Measurements from ENCODE around the gene PTPMT1. TPM values are rescaled to one million over a fixed set of nuclear protein-coding genes. Genes with fewer than 3 reads are reported as not detected.
"Not testable (repeated sequence)": the region's sequence is repeated elsewhere in the genome, so short reads cannot be mapped to it uniquely, and the experiment has no call there.

The PTPMT1 gene
- total RNA-seq, 2 donors from 2014 or later: 17.8 to 39.1 TPM

DNA sequence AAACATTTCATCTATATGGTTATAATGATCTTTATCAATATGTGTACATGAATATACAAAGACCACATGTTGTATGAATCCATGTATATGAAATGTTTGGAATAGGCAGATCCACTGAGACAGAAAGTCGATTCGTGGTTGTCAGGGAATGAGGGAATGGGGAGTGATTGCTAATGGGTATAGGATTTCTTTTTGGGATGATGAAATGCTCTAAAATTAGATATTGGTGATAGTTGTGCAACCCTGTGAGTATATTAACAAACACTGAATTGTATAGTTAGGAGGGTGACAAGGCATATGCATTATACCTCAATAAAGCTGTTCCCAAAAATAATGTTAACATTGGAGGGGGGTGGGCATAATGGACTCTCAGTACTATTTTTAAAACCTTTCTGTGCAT lies 5.0 kb upstream of the PTPMT1 start:
- H3K36me3 Mint-ChIP-seq (ENCODE audit: low read depth): no peaks in the 10 kb centered on the region
- H3K27ac Mint-ChIP-seq: no peak overlapping the region
- H3K27me3 Mint-ChIP-seq: no peaks in the 10 kb centered on the region
- no peak for ATAC-seq (replicated peaks)
- H3K9me3 Mint-ChIP-seq: no peaks in the 10 kb centered on the region
- no peak overlapping the region for H3K4me3 Mint-ChIP-seq
- peaks cover 5% of the 10 kb centered on the region for H3K4me1 Mint-ChIP-seq

DNA sequence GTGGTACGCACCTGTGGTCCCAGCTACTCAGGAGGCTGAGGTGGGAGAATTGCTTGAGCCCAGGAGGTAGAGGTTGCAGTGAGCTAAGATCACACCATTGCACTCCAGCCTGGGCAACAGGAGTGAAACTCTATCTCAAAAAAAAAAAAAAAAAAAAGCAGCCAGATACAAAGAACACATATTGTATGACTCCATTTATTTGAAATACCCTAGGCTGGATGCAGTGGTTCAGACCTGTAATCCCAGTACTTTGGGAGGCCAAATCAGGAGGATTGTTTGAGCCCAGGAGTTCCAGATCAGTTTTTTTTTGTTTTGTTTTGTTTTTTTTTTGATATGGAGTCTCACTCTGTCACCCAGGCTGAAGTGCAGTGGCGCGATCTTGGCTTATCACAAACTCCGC lies 3.0 kb upstream of the PTPMT1 start:
- not testable (repeated sequence) for H3K4me1 Mint-ChIP-seq; H3K36me3 Mint-ChIP-seq (ENCODE audit: low read depth); H3K27ac Mint-ChIP-seq; H3K27me3 Mint-ChIP-seq; H3K4me3 Mint-ChIP-seq; ATAC-seq (replicated peaks); H3K9me3 Mint-ChIP-seq

DNA sequence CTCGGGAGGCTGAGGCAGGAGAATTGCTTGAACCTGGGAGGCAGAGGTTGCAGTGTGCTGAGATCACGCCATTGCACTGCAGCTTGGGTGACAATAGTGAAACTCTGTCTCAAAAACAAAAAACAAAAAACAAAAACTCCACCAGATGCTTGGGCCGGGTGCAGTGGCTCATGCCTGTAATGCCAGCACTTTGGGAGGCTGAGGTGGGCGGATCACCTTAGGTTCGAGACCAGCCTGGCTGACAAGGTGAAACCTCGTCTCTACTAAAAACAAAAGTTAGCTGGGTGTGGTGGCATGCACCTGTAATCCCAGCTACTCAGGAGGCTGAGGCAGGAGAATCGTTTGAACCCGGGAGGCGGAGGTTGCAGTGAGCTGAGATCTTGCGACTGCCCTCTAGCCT lies 1.0 kb upstream of the PTPMT1 start:
- H3K9me3 Mint-ChIP-seq; H3K4me1 Mint-ChIP-seq; H3K36me3 Mint-ChIP-seq (ENCODE audit: low read depth); H3K27me3 Mint-ChIP-seq; ATAC-seq (replicated peaks): not testable (repeated sequence)
- H3K27ac Mint-ChIP-seq: peak overlapping the region; percentile 70
- H3K4me3 Mint-ChIP-seq: peak overlapping the region; percentile 83

DNA sequence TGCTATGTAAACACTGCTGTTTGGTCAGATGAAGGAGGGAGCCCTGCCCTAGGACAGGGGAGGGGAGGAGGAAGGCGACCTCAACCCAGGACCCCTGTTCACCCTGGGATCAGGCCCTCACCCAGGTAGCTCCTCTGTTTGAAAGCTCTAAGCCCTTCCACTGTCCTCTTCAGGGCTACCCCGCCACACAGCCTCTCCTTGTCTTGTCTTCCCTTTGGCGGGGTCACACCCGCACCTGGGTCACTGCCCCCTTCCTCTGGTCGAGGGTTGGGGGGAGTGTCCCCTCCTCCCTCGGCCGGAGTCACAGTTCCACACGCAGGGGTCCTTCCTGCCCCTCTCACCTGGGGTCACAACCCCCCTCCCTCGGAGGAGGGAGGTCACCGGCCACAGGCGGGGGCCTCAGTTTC lies 463 bp upstream of the PTPMT1 start:
- ATAC-seq (replicated peaks): no peak
- Mint-ChIP-seq H3K27ac (peak overlapping the region; percentile 70), H3K27me3 (no peaks in the 10 kb centered on the region), H3K36me3 (ENCODE audit: low read depth) (peaks cover 7% of the 10 kb centered on the region), H3K9me3 (no peaks in the 10 kb centered on the region), H3K4me1 (peaks cover 5% of the 10 kb centered on the region), H3K4me3 (peak overlapping the region; percentile 83)

- ATAC-seq (replicated peaks): peak; percentile 30
- Mint-ChIP-seq H3K9me3 (no peaks in the 10 kb centered on the region), H3K4me3 (peak overlapping the region; percentile 83), H3K36me3 (ENCODE audit: low read depth) (peaks cover 20% of the 10 kb centered on the region), H3K27me3 (no peaks in the 10 kb centered on the region), H3K4me1 (peaks cover 5% of the 10 kb centered on the region), H3K27ac (peak overlapping the region; percentile 82)
Observed at GRCh38 chr11:47566149-47566698, 825 bp downstream of the PTPMT1 start.

- Mint-ChIP-seq H3K4me1 (peaks cover 5% of the 10 kb centered on the region), H3K27me3 (no peaks in the 10 kb centered on the region), H3K9me3 (no peaks in the 10 kb centered on the region), H3K4me3 (no peak overlapping the region), H3K36me3 (ENCODE audit: low read depth) (peaks cover 54% of the 10 kb centered on the region), H3K27ac (no peak overlapping the region)
- no peak for ATAC-seq (replicated peaks)
Observed at GRCh38 chr11:47569646-47570045, 4.2 kb downstream of the PTPMT1 start.

DNA sequence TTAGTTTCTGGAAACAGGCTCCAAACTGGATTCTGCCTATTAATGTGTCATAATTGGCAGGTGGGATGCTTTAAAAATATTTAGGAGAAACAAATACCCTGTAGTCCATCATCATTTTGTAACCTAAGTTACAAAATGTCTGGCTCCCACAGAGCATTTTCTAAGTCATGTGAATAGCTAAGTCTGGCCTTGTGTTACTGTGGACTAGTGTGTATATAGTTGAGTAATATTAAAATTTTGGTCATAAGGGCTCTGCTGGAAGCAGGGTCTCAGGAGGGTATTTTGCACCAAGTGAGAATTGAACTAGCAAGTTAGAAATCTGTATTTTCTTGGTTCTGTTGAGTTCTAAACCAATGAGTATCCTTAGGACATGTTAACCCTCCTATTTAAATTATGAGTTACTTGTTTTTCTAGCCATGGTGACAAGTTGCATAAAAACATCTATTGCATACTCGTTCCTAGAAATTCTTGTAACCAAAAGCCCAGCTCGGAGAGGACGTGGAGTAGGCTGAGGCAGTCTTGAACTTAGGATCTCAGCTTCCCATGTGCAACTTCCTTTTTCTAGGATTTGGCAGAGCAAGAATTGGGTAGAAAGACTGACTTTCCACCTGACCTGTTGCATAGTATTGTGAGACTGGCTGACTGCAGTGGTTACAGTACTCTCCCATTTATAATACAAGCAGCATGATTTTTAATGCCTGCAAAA lies 5.4 kb downstream of the PTPMT1 start:
- peaks cover 5% of the 10 kb centered on the region for H3K4me1 Mint-ChIP-seq
- H3K9me3 Mint-ChIP-seq: no peaks in the 10 kb centered on the region
- no peak overlapping the region for H3K4me3 Mint-ChIP-seq
- no peak overlapping the region for H3K27ac Mint-ChIP-seq
- H3K27me3 Mint-ChIP-seq: no peaks in the 10 kb centered on the region
- ATAC-seq (replicated peaks): no peak
- peaks cover 66% of the 10 kb centered on the region for H3K36me3 Mint-ChIP-seq (ENCODE audit: low read depth)

GRCh38 chr11:47571357-47571729 lies 5.9 kb downstream of the PTPMT1 start:
- Mint-ChIP-seq H3K36me3 (ENCODE audit: low read depth) (peaks cover 71% of the 10 kb centered on the region), H3K4me3 (no peak overlapping the region), H3K27ac (no peak overlapping the region), H3K9me3 (no peaks in the 10 kb centered on the region), H3K27me3 (no peaks in the 10 kb centered on the region), H3K4me1 (peaks cover 5% of the 10 kb centered on the region)
- ATAC-seq (replicated peaks): no peak

DNA sequence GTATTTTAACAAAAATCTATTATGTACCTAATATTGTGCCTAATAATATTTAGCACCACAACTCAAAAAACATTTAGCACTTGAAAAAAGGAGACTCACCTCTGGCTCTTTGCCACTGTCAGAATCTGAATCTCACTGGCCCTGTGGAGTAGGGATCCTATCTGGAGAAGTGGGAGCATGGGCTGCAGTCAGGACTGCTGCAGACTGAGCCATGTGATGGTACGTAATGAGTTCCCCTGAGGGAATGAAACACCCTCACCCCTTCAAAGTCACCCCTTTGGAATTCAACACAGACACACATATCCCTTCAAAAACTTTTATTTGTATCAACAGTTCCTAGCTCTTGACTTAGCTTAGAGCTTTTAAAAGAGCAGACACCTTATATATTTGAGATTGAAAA lies 6.5 kb downstream of the PTPMT1 start:
- no peaks in the 10 kb centered on the region for H3K27me3 Mint-ChIP-seq
- no peaks in the 10 kb centered on the region for H3K9me3 Mint-ChIP-seq
- H3K4me3 Mint-ChIP-seq: no peak overlapping the region
- H3K36me3 Mint-ChIP-seq (ENCODE audit: low read depth): peaks cover 77% of the 10 kb centered on the region
- H3K27ac Mint-ChIP-seq: no peak overlapping the region
- ATAC-seq (replicated peaks): no peak
- H3K4me1 Mint-ChIP-seq: peaks cover 5% of the 10 kb centered on the region

DNA sequence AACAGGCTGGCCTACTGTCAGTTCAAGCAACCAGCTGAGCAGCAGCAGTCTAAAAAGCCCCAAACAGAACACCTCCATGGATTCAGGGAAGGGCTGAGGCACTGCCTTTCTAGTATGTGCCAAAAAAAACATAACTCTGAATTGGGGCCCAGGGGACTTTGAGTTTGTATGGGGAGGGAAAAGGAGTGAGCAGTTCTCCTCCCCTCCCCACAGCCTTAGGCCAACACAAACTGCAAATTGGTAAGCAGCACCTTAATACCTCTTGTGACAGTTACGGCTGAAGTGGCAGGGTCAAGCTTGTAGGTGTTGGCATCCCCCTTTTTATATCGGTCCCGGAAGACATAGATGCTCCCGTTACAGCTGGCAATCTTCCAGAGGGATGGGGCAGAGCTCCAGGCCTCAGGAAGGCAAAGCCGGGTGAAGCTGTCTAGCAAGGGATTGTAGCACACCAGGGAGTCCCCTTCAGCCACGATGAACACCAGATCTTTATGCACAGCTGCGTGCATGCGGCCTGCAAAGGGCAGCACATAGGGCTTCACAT lies 7.4 kb downstream of the PTPMT1 start:
- Mint-ChIP-seq H3K4me1 (peaks cover 7% of the 10 kb centered on the region), H3K27me3 (no peaks in the 10 kb centered on the region), H3K9me3 (no peaks in the 10 kb centered on the region), H3K4me3 (no peak overlapping the region), H3K36me3 (ENCODE audit: low read depth) (peaks cover 86% of the 10 kb centered on the region), H3K27ac (no peak overlapping the region)
- ATAC-seq (replicated peaks): no peak

DNA sequence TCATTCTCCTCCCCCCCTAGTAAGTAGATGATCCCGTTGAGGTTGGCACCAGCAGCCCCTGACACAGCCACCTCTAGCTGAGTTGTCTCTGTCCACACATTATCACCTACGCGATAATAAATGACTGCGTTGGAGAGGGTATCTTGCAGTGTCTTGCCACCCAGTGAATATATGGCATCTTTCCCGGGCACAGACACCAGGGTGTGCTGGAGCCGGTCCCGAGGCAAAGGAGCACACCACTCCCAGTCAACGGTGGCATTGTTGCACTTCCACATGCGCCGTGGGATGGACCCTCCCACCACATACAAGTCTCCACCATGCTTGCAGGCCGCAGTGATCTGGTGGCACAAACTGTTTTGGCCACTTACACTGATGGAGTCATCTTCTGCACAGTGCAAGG lies 7.9 kb downstream of the PTPMT1 start:
- Mint-ChIP-seq H3K9me3 (no peaks in the 10 kb centered on the region), H3K4me3 (no peak overlapping the region), H3K27ac (no peak overlapping the region), H3K27me3 (no peaks in the 10 kb centered on the region), H3K36me3 (ENCODE audit: low read depth) (peaks cover 91% of the 10 kb centered on the region), H3K4me1 (peaks cover 9% of the 10 kb centered on the region)
- ATAC-seq (replicated peaks): no peak

GRCh38 chr11:47577460-47578041 lies 12.2 kb downstream of the PTPMT1 start:
- no peak for ATAC-seq (replicated peaks)
- Mint-ChIP-seq H3K9me3 (no peaks in the 10 kb centered on the region), H3K4me1 (peaks cover 15% of the 10 kb centered on the region), H3K4me3 (peak overlapping the region; percentile 100), H3K27ac (peak overlapping the region; percentile 100), H3K36me3 (ENCODE audit: low read depth) (peaks cover 100% of the 10 kb centered on the region), H3K27me3 (no peaks in the 10 kb centered on the region)

- peaks cover 100% of the 10 kb centered on the region for H3K36me3 Mint-ChIP-seq (ENCODE audit: low read depth)
- peak; percentile 96 for ATAC-seq (replicated peaks)
Observed at GRCh38 chr11:47578524-47579494, 13.4 kb downstream of the PTPMT1 start, which contains the start of the genes KBTBD4 and NDUFS3. TSS of gene KBTBD4 (minus strand) at chr11:47578970. CDS start at chr11:47578951, 19 bp downstream. TSS of gene NDUFS3 (plus strand) at chr11:47579074. CDS start at chr11:47579092, 18 bp downstream.

DNA sequence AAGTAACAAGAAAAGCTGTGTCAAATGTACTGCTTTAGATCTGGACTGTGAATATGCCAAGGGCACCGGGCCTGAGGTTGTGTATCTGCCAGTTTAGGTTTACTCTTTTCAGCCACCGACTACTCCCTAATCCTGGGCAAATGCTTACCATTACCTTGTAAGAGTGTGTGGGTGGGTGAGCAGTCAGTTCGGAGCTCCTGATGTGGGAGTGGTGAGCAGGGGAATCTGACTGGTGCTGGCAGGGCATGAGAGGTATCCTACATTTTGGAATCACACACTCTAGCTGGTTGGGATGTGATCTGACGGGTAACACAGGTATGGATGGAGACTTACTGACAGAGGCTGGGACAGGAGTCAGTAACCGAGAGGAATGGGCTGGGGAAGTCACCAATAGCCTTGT lies 18.4 kb downstream of the PTPMT1 start:
- Mint-ChIP-seq H3K27ac (no peak overlapping the region), H3K9me3 (no peaks in the 10 kb centered on the region), H3K27me3 (no peaks in the 10 kb centered on the region), H3K4me3 (no peak overlapping the region), H3K36me3 (ENCODE audit: low read depth) (peaks cover 69% of the 10 kb centered on the region), H3K4me1 (peaks cover 6% of the 10 kb centered on the region)
- no peak for ATAC-seq (replicated peaks)

More at GRCh38 chr11:47578524-47579494, 13.4 kb downstream of the PTPMT1 start, which contains the start of the genes KBTBD4 and NDUFS3:
- Mint-ChIP-seq H3K27ac (peak within 1 kb of the TSS; percentile 100), H3K27me3 (no peaks in the 10 kb centered on the region), H3K9me3 (no peaks in the 10 kb centered on the region), H3K4me3 (peak within 1 kb of the TSS; percentile 100), H3K4me1 (peaks cover 12% of the 10 kb centered on the region)

Data from activated T-helper 17 cell treated with anti-CD3 and anti-CD28 coated beads, Interleukin-2, amount 50 U/mL, for 72 hours (primary cell).